Hepatocyte (in vitro differentiated cells): ENCODE data around the gene AP2A1. TPM values are rescaled to one million over a fixed set of nuclear protein-coding genes. Genes with fewer than 3 reads are reported as not detected.

Experiments used
- DNase-seq: peaks from one replicate; pipeline ENCODE4 v3.0.0-alpha.2; 2016; ENCODE audit warnings: low spot score
- H2AFZ ChIP-seq: fragments of 200-600 bp; sonication (generic); 2 replicates; pipeline ENCODE4 v1.6.0; 2016; ENCODE audit warnings: antibody characterized with exemption, mild to moderate bottlenecking
- H3K27ac ChIP-seq: fragments of 200-600 bp; sonication (generic); 2 replicates; pipeline ENCODE4 v1.5.1; 2016; ENCODE audit warnings: mild to moderate bottlenecking
- H3K27me3 ChIP-seq: fragments of 200-600 bp; sonication (generic); 2 replicates; pipeline ENCODE4 v1.6.1; 2016
- H3K36me3 ChIP-seq: fragments of 200-600 bp; sonication (generic); replicated peaks from 2 replicates; pipeline ENCODE4 v1.5.1; 2016; ENCODE audit warnings: low read depth; ENCODE audit not compliant: insufficient read depth
- H3K4me1 ChIP-seq: fragments of 200-600 bp; sonication (generic); 2 replicates; pipeline ENCODE4 v1.5.1; 2016; ENCODE audit warnings: mild to moderate bottlenecking, moderate library complexity; ENCODE audit not compliant: insufficient read depth
- H3K4me2 ChIP-seq: fragments of 200-600 bp; sonication (generic); 2 replicates; pipeline ENCODE4 v1.6.0; 2016
- H3K4me3 ChIP-seq: fragments of 200-600 bp; sonication (generic); 2 replicates; pipeline ENCODE4 v1.5.1; 2016; ENCODE audit warnings: mild to moderate bottlenecking
- H3K79me2 ChIP-seq: fragments of 200-600 bp; sonication (generic); 2 replicates; pipeline ENCODE4 v1.6.0; 2017; ENCODE audit warnings: mild to moderate bottlenecking
- H3K9me2 ChIP-seq: fragments of 200-600 bp; sonication (generic); replicated peaks from 2 replicates; pipeline ENCODE4 v1.6.0; 2017; ENCODE audit warnings: mild to moderate bottlenecking; ENCODE audit not compliant: insufficient read depth
- H3K9me3 ChIP-seq: fragments of 200-600 bp; sonication (generic); 2 replicates; pipeline ENCODE4 v1.5.1; 2016; ENCODE audit warnings: low read depth, mild to moderate bottlenecking
- H4K20me1 ChIP-seq: fragments of 200-600 bp; sonication (generic); 2 replicates; pipeline ENCODE4 v1.6.0; 2016; ENCODE audit warnings: mild to moderate bottlenecking; ENCODE audit not compliant: insufficient read depth, poor library complexity, severe bottlenecking
- CTCF ChIP-seq: fragments of 200-600 bp; sonication (generic); IDR thresholded peaks from 2 replicates; pipeline ENCODE4 v1.5.1; 2016; ENCODE audit warnings: antibody characterized with exemption, mild to moderate bottlenecking; ENCODE audit not compliant: poor library complexity
- EZH2 ChIP-seq: fragments of 200-600 bp; sonication (generic); IDR thresholded peaks from 2 replicates; pipeline ENCODE4 v1.6.1; 2016; ENCODE audit warnings: antibody characterized with exemption, mild to moderate bottlenecking, borderline replicate concordance
- EZH2phosphoT487 ChIP-seq: fragments of 200-600 bp; sonication (generic); IDR thresholded peaks from one replicate; pipeline ENCODE4 v1.6.1; 2018; ENCODE audit warnings: antibody characterized with exemption, mild to moderate bottlenecking, low read depth, moderate library complexity; ENCODE audit not compliant: unreplicated experiment, severe bottlenecking
- WGBS: methylation state at CpG from one replicate; pipeline ENCODE4 v1.1.6; 2016; ENCODE audit warnings: low lambda C conversion rate; ENCODE audit errors: missing lambda C conversion rate; 5-methylcytosine and 5-hydroxymethylcytosine counted together
- polyA plus RNA-seq: library from polyadenylated mRNA; unstranded; fragments of >200 nt; fragmentation: Nextera tagmentation; extraction: Ambion mirVana; gene quantifications from 2 replicates; pipeline ENCODE4 v1.2.1, GENCODE V29; 2016
- total RNA-seq: library from RNA; depleted of rRNA; stranded (reverse); fragments of >200 nt; gene quantifications from 2 replicates; pipeline ENCODE4 v1.2.3, GENCODE V29; 2014

The AP2A1 gene
- total and polyA plus RNA-seq, 2 experiments from 2014 or later = 62.1 to 64.8 TPM

GRCh38 chr19:49845414-49845813, 78.6 kb downstream of the AP2A1 start:
- Histone ChIP-seq H3K4me1 (no peaks in the 10 kb centered on the region), H3K4me2 (no peak overlapping the region), H3K79me2 (peaks cover 18% of the 10 kb centered on the region), H3K4me3 (no peak overlapping the region), H3K27me3 (no peaks in the 10 kb centered on the region), H3K36me3 (no peaks in the 10 kb centered on the region), H2AFZ (no peak overlapping the region), H4K20me1 (no peaks in the 10 kb centered on the region), H3K9me2 (no peaks in the 10 kb centered on the region), H3K9me3 (no peaks in the 10 kb centered on the region), H3K27ac (no peak overlapping the region)
- DNase-seq = no peak
- no peak for TF ChIP-seq CTCF
- no peak for TF ChIP-seq EZH2
- WGBS = 91% methylated on average over 3 of the region's 3 CpGs

GRCh38 chr19:49846408-49846807, 79.6 kb downstream of the AP2A1 start:
- WGBS = 95% methylated on average over 5 of the region's 5 CpGs
- no peaks in the 10 kb centered on the region for H3K9me2 ChIP-seq
- no peaks in the 10 kb centered on the region for H3K9me3 ChIP-seq
- no peaks in the 10 kb centered on the region for H3K27me3 ChIP-seq
- no peaks in the 10 kb centered on the region for H3K4me1 ChIP-seq
- no peak overlapping the region for H3K4me3 ChIP-seq
- H2AFZ ChIP-seq = no peak overlapping the region
- no peak overlapping the region for H3K27ac ChIP-seq
- TF ChIP-seq CTCF (no peak), EZH2phosphoT487 (no peak), EZH2 (no peak)
- H4K20me1 ChIP-seq = no peaks in the 10 kb centered on the region
- no peaks in the 10 kb centered on the region for H3K36me3 ChIP-seq
- peaks cover 19% of the 10 kb centered on the region for H3K79me2 ChIP-seq
- H3K4me2 ChIP-seq = no peak overlapping the region
- DNase-seq = no peak

DNA sequence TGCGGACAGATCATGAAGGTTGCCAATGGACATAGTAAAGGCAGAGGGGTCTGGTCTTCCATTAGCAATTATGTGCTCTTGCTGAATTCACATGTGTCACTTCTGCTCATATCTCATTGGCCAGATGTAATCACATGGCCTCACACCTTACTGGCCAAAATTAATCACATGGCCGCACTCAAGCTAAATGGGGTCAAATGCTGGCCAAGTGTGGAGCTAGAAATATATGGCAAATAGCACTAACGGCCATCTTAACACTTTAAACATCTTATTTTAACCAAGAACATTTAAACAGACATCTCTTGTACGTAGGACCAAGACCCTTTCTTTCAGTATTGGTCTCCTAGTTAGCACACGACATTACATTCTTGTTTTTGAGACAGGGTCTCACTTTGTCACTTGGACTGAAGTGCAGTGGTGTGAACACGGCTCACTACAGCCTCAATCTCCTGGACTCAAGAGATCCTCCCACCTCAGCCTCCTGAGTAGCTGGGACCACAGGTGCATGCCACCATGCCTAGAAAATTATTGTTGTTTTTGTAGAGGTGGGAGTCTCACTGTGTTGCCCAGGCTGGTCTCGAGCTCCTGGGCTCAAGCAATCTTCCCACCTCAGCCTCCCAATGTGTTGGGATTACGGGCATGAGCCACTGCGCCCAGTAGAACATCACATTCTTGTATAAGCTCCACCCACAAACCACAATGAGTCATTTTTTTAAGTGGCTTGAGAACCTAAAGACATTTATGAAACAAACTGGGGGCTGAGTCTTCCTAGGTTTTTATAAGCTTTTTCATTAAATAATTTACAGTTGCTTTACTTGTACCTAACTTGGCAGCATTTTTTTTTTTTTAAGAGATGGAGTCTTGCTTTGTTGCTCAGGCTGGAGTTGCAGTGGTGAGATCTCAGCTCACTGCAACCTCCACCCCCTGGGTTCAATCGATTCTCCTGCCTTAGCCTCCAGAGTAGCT, 81.2 kb downstream of the AP2A1 start:
- Histone ChIP-seq H3K36me3 (no peaks in the 10 kb centered on the region), H3K4me1 (peaks cover 11% of the 10 kb centered on the region), H3K9me2 (no peaks in the 10 kb centered on the region), H3K27me3 (no peaks in the 10 kb centered on the region), H3K4me2 (no peak overlapping the region), H2AFZ (no peak overlapping the region), H3K27ac (no peak overlapping the region), H3K9me3 (no peaks in the 10 kb centered on the region), H4K20me1 (peaks cover 14% of the 10 kb centered on the region), H3K79me2 (peaks cover 35% of the 10 kb centered on the region), H3K4me3 (no peak overlapping the region)
- DNase-seq = no peak
- TF ChIP-seq EZH2 (no peak), CTCF (no peak), EZH2phosphoT487 (no peak)
- 94% methylated on average over 10 of the region's 10 CpGs for WGBS
